ENCODE measurements around the gene TSC1. TPM values are rescaled to one million over a fixed set of nuclear protein-coding genes. Genes with fewer than 3 reads are reported as not detected.
A peak's percentile ranks its signal among the peaks of the same experiment; 100 is the strongest.

The TSC1 gene
- total and polyA plus RNA-seq, 3 donors from 2014 or later = 78.4 to 108 (median 100) TPM

DNA sequence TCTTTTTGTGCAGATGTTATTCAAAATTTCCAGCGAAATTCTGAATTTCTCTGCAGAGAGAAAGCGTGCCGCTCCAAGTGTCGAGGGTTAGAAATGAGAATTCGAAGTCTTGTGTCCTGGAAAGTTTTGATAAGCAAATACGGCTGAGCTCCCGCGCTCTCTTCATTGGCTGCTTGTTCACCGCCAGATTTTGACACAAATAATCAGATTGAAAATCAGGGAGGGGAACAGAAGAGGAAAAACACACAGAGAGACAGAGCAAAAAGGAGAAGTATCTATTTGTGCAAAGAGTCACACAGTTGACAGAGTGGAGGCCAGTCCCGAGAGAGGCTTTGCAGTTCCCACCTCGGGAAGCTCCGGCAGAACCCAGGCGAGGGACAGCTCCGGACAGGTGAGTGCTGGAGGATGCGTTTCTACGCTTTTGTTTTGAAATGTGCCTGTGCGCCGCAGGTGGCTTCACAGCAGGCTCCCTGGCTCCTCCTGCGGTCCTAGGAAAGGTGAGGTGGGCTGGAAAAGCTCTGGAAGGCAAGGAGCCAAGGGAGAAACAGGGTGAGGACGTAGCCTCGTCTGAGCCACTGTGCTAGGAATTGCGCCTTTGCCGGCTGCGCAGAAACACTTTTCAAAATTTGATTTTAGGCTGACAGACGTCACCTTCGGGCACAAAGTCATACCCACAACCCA, 34.2 kb upstream of the TSC1 start, which contains the start of gene GFI1B:
GFI1B (plus strand) TSS at position 244 of the 681 bp plus-strand sequence. CDS start 7,985 bp downstream, outside the sequence.
- no peaks in the 10 kb centered on the region for H3K9me3 ChIP-seq
- no peaks in the 10 kb centered on the region for H3K36me3 ChIP-seq (ENCODE audit: low read depth, missing control alignments)
- H3K27me3 ChIP-seq = no peaks in the 10 kb centered on the region
- no peak for DNase-seq
- H3K4me3 ChIP-seq = no peak within 1 kb of the TSS
- no peaks in the 10 kb centered on the region for H3K4me1 ChIP-seq
- WGBS, 2 donors = 29 to 34% methylated on average over 26 of the region's 26 CpGs
- intact Hi-C loops (cut with DNase I; ENCODE audit: low total_unique reads) = no loop called here
- TF ChIP-seq POLR2A (IDR thresholded peaks at IDR 0.05) = no peak
- TF ChIP-seq, protein P1, sequence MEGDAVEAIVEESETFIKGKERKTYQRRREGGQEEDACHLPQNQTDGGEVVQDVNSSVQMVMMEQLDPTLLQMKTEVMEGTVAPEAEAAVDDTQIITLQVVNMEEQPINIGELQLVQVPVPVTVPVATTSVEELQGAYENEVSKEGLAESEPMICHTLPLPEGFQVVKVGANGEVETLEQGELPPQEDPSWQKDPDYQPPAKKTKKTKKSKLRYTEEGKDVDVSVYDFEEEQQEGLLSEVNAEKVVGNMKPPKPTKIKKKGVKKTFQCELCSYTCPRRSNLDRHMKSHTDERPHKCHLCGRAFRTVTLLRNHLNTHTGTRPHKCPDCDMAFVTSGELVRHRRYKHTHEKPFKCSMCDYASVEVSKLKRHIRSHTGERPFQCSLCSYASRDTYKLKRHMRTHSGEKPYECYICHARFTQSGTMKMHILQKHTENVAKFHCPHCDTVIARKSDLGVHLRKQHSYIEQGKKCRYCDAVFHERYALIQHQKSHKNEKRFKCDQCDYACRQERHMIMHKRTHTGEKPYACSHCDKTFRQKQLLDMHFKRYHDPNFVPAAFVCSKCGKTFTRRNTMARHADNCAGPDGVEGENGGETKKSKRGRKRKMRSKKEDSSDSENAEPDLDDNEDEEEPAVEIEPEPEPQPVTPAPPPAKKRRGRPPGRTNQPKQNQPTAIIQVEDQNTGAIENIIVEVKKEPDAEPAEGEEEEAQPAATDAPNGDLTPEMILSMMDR (IDR thresholded peaks at IDR 0.05) = no peak
- no peak within 1 kb of the TSS for H3K27ac ChIP-seq

DNA sequence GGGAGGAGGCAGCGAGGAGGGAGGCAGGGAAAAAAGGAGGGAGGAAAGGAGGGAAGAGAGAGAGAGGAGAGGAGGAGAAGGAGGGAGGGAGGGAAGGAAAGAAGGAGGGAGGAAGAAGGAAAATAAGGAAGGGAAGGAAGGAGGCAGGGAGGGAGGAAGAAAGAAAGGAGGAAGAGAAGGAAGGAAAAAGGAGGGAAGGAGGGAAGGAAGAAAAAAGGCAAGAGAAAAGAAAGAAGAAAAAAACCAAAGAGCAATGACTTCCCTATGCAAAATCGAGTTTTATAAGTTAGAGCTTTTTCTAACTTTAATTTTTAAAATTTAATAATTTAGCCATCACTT, 33.7 kb upstream of the TSC1 start:
- DNase-seq = no peak
- Histone ChIP-seq H3K27ac (no peak overlapping the region), H3K4me1 (no peaks in the 10 kb centered on the region), H3K4me3 (no peak overlapping the region), H3K36me3 (ENCODE audit: low read depth, missing control alignments) (no peaks in the 10 kb centered on the region), H3K9me3 (no peaks in the 10 kb centered on the region), H3K27me3 (no peaks in the 10 kb centered on the region)
- 23 to 39% methylated on average over 2 of the region's 2 CpGs for WGBS, 2 donors
- intact Hi-C loops (cut with DNase I; ENCODE audit: low total_unique reads) = no loop called here
- no peak for TF ChIP-seq POLR2A (IDR thresholded peaks at IDR 0.05)
- TF ChIP-seq, protein P1 (IDR thresholded peaks at IDR 0.05) = no peak

DNA sequence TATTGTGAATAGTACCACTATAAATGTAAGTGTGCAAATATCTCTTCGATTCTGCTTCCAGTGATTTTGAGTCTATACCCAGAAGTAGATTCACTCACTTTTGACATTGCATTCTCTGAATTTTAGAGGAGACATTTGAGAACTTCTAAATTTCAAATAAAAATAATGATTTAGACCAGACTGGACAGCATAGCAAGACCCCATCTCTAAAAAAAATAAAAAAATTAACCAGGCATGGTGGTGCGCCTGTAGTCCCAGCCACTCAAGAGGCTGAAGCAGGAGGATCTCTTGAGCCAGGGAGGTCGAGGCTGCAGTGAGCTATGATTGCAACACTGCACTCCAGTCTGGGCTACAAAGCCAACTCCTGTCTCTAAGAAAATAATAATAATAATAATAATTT, 32.2 kb upstream of the TSC1 start:
- Histone ChIP-seq H3K4me1 (no peaks in the 10 kb centered on the region), H3K27me3 (no peaks in the 10 kb centered on the region), H3K36me3 (ENCODE audit: low read depth, missing control alignments) (no peaks in the 10 kb centered on the region), H3K4me3 (no peak overlapping the region), H3K9me3 (no peaks in the 10 kb centered on the region), H3K27ac (no peak overlapping the region)
- intact Hi-C loops (cut with DNase I; ENCODE audit: low total_unique reads) = no loop called here
- no peak for DNase-seq
- TF ChIP-seq, protein P1 (IDR thresholded peaks at IDR 0.05) = no peak
- TF ChIP-seq POLR2A (IDR thresholded peaks at IDR 0.05) = no peak
- WGBS, 2 donors = 93 to 95% methylated on average over 3 of the region's 3 CpGs

DNA sequence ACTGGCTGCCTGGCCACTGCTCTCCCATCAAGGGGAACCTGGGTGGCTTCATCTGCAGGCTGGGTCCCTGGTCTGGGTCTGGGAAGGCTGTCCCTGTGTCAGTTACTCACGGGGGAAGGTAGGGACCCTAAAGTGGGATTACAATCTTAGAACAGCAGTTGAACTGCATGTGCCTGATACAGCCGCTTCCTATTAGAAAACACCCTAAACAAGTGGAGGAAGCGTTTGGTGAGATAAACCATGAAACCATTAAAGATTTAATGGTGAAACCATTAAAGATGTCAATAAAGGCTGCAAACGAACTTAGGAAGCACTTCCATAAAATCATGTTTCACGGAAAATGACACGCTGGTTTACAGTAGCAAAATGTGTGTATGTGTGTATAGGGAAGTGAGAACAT, 31.5 kb upstream of the TSC1 start:
- no peaks in the 10 kb centered on the region for H3K27me3 ChIP-seq
- 64 to 72% methylated on average over 6 of the region's 6 CpGs for WGBS, 2 donors
- no peaks in the 10 kb centered on the region for H3K9me3 ChIP-seq
- no peak overlapping the region for H3K4me3 ChIP-seq
- no peak overlapping the region for H3K27ac ChIP-seq
- no peaks in the 10 kb centered on the region for H3K36me3 ChIP-seq (ENCODE audit: low read depth, missing control alignments)
- TF ChIP-seq, protein P1 (IDR thresholded peaks at IDR 0.05) = no peak
- TF ChIP-seq POLR2A (IDR thresholded peaks at IDR 0.05) = no peak
- intact Hi-C loops (cut with DNase I; ENCODE audit: low total_unique reads) = no loop called here
- no peak for DNase-seq
- no peaks in the 10 kb centered on the region for H3K4me1 ChIP-seq

DNA sequence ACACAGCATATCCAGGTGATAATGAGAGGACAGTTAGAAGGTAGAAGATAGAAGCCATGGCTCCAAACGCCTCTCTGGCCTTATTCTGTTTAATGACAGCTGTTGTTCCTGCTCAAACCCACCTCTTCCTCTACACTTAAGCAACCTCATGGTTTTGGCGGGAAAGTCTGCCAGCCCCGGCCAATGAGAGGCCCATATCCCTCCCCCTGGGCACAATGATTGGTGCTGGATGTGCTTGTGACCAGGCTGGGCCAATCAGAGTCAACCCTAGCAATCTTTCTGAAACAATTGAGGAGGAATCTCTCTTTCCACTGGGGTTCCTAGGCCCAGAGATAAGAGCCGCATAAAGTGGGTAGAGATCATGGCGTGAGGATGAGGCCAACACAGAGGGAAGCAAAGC, 29.3 kb upstream of the TSC1 start:
- H3K4me1 ChIP-seq = no peaks in the 10 kb centered on the region
- DNase-seq = peak; percentile 46
- TF ChIP-seq, protein P1 (IDR thresholded peaks at IDR 0.05) = no peak
- no peak for TF ChIP-seq POLR2A (IDR thresholded peaks at IDR 0.05)
- intact Hi-C loops (cut with DNase I; ENCODE audit: low total_unique reads) = no loop called here
- no peaks in the 10 kb centered on the region for H3K36me3 ChIP-seq (ENCODE audit: low read depth, missing control alignments)
- no peak overlapping the region for H3K4me3 ChIP-seq
- WGBS, 2 donors = 75 to 80% methylated on average over 5 of the region's 5 CpGs
- no peak overlapping the region for H3K27ac ChIP-seq
- H3K9me3 ChIP-seq = no peaks in the 10 kb centered on the region
- no peaks in the 10 kb centered on the region for H3K27me3 ChIP-seq

All from testis (tissue), 3 donors.